Activated T-helper 2 cell treated with anti-CD3 and anti-CD28 coated beads, Interferon-gamma antibody, Interleukin-2, Interleukin-4, amounts not matched to agents 10 μg/mL and 5 μg/mL and 100 μg/mL, durations not matched to agents 14 hours and 24 hours and 36 hours (primary cell): ENCODE results near the gene MS4A12. TPM values are rescaled to one million over a fixed set of nuclear protein-coding genes. Genes with fewer than 3 reads are reported as not detected.
"Not testable (repeated sequence)": the region's sequence is repeated elsewhere in the genome, so short reads cannot be mapped to it uniquely, and the experiment has no call there.

ENCODE experiments used
- DNase-seq: peaks from one replicate; pipeline ENCODE4 v3.0.0; 2021; ENCODE audit warnings: low spot score
- H3K27ac Mint-ChIP-seq: one replicate; pipeline ENCODE4 v1.8.0; 2021; ENCODE audit warnings: mixed read lengths
- H3K27me3 Mint-ChIP-seq: one replicate; pipeline ENCODE4 v1.8.0; 2021; ENCODE audit warnings: low read depth, mixed read lengths
- H3K36me3 Mint-ChIP-seq: one replicate; pipeline ENCODE4 v1.8.0; 2021; ENCODE audit warnings: low read depth, mixed read lengths
- H3K4me1 Mint-ChIP-seq: one replicate; pipeline ENCODE4 v1.8.0; 2021; ENCODE audit warnings: low read depth, mixed read lengths
- H3K4me3 Mint-ChIP-seq: one replicate; pipeline ENCODE4 v1.8.0; 2021; ENCODE audit warnings: low read depth, mild to moderate bottlenecking, moderate library complexity, mixed read lengths
- H3K9me3 Mint-ChIP-seq: one replicate; pipeline ENCODE4 v1.8.0; 2021; ENCODE audit warnings: mixed read lengths
- intact Hi-C: fragments of 100-400 bp; cut with micrococcal nuclease; formaldehyde crosslinking; loops from one replicate; pipeline ENCODE4 v1.15.1; 2023
- total RNA-seq: library from RNA; stranded (reverse); gene quantifications from 2 replicates; pipeline ENCODE4 v1.2.3, GENCODE V29; 2022

MS4A12 gene
- total RNA-seq, 1 donor from 2014 or later, result not detected

DNA sequence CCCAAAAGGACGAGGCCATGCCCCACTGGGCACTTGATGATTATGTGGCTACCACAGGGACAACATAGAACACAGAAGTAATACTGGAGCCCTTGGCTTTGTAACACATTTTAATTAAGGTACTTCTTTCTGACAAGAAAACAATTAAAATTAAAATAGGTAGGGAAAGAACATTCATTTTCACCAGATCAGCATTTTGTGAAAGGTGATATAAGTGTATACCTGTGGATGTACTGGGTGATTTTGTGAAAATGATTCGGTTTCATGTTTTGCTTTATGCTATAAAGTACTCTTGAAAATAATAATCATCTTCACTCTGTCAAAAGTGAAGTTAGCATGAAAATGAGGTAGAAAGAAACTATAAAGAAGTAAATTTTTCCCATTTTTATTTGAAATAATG is 876 bp downstream of the MS4A12 start:
- no peaks in the 10 kb centered on the region for H3K9me3 Mint-ChIP-seq
- intact Hi-C loops, result no loop called here
- peaks cover 15% of the 10 kb centered on the region for H3K27me3 Mint-ChIP-seq
- H3K27ac Mint-ChIP-seq, result no peak overlapping the region
- no peak overlapping the region for H3K4me3 Mint-ChIP-seq
- H3K4me1 Mint-ChIP-seq, result no peaks in the 10 kb centered on the region
- H3K36me3 Mint-ChIP-seq, result no peaks in the 10 kb centered on the region
- DNase-seq, result no peak

DNA sequence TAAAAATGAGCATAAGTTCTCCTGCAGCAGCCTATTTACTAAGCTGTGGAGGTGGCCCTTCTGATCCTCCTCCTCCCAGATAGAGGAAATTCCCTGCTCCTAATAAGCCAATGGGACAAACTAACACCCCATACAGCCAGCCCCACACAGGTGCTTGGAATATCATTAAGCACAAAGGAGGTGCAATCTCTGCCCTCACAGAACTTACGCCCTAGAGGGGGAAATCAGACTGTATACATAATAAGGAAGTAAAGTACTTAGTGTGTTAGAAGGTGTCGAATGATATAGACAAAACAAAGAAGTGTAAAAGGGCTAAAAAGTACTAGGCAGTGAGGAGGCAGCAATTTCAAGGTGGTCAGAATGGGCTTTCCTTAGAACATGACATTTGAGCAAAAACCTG is 5.8 kb downstream of the MS4A12 start:
- Mint-ChIP-seq H3K4me1 (peaks cover 3% of the 10 kb centered on the region), H3K4me3 (no peak overlapping the region), H3K36me3 (no peaks in the 10 kb centered on the region), H3K9me3 (no peaks in the 10 kb centered on the region), H3K27ac (no peak overlapping the region), H3K27me3 (peaks cover 38% of the 10 kb centered on the region)
- no peak for DNase-seq
- intact Hi-C loops, result no loop called here

DNA sequence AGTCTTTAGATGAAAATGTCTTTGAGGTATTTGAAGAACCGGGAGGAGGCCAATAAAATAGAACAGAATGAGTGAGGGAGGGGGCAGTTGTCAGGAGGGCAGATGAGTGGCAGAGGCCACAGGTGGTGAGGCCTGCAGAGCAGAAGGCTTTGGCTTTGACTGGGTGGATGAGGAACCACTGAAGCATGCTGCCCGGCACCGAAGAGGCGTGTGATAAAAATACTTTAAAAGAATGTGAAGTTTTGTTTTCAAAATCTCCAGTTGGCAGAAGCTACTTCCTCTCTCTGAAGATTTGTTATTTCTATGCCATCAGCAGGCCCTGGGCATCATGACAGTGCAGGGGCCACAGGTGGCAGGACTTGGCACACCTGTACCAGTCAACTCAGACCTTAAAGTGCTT is 6.3 kb downstream of the MS4A12 start:
- Mint-ChIP-seq H3K4me1 (peaks cover 3% of the 10 kb centered on the region), H3K36me3 (no peaks in the 10 kb centered on the region), H3K27me3 (peaks cover 40% of the 10 kb centered on the region), H3K27ac (no peak overlapping the region), H3K4me3 (no peak overlapping the region), H3K9me3 (no peaks in the 10 kb centered on the region)
- intact Hi-C loops, result no loop called here
- DNase-seq, result no peak

DNA sequence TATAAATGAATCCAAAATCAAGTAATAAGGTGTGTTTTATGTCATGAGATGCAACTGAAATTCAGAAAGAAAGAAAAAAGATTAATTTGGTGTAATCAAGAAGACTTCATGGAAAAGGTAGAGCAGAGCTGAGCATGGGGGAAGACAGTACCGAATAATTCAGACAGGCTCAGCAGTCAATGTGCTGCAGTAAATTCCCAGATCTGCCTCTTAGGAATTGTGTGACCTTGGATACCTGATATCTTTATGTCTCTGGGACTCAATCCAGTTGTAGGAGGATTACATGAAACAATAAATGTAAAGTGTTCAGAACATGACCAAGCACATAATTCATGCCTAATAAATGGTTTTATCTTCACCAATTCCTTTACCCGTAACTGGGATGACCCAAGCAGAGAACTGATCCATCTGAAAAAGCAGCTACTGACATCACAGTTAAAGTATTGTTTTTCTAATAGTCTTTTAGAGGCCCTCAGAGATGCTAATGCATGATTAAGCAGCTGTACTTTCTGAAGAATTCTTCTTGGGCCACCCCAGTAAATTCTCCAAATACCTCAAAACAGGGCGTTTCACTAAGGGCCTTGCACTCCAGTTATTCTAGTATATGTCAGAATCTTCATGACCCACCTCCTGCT is 7.8 kb downstream of the MS4A12 start:
- intact Hi-C loops, result loop anchor here (10.0 kb wide), 1 partner anchor 114 kb away; no protein-coding TSS in a partner anchor
- H3K27ac Mint-ChIP-seq, result no peak overlapping the region
- no peaks in the 10 kb centered on the region for H3K9me3 Mint-ChIP-seq
- no peaks in the 10 kb centered on the region for H3K36me3 Mint-ChIP-seq
- H3K4me1 Mint-ChIP-seq, result peaks cover 14% of the 10 kb centered on the region
- no peak for DNase-seq
- peaks cover 41% of the 10 kb centered on the region for H3K27me3 Mint-ChIP-seq
- H3K4me3 Mint-ChIP-seq, result no peak overlapping the region

DNA sequence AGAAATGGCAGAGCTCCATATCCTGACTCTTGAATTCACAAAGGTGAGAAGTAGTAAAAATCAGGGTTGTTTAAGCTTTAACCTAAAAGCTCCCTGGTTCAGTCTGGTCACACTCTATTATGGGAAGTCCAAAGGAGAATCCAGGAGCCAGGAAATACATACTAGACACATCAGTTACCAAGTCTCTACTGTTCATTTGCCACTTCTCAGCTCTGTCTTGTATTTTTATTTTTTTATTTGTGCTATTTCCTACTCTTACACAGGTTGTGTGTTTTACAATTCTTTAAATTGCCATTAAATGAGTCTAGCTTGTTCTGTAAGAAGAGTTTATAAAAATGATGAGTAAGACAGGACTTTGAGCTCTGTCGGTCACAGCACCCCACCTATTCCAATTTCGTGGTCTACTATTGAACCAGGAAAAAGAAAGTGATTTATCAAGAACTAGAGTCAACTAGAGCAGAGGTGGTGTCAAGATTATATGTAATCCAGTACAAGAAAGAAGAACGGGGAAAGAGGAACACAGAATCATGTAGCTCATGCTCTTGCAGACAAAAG is 9.7 kb downstream of the MS4A12 start:
- Mint-ChIP-seq H3K4me1 (peaks cover 14% of the 10 kb centered on the region), H3K27ac (no peak overlapping the region), H3K4me3 (no peak overlapping the region), H3K9me3 (no peaks in the 10 kb centered on the region), H3K36me3 (no peaks in the 10 kb centered on the region), H3K27me3 (peaks cover 48% of the 10 kb centered on the region)
- intact Hi-C loops, result loop anchor here (10.0 kb wide), 1 partner anchor 113 kb away; no protein-coding TSS in a partner anchor
- DNase-seq, result no peak

DNA sequence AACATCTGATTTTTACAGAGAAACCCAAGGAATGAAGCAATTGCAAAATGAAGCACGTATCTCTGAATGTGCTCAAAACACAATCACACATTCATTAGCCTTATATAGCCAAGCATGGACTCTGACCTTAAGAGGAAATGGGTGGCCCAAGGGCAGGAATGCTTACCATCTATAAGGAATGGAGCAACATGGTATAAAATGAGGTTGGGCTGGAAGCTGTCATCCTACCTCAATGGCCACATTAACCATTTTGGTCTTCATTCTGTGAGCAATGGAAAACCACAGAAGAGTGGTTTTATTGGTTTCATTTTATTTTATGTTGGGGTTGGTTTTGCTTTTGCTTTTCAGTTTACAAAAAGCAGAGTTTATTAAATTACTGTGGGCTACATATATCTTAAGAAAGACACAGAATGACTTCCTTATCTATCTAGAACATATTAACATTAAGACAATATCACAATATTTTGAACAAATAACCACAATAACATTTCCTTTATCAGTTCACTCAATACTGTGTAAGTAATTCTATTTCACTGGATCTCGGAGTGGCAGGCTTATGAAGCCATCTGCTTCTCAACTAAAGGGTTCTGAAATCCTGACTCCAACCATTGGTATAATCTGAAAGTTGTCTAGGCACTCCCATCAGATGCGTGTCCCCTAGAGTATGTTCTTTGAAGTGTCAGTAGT is 11.8 kb downstream of the MS4A12 start:
- H3K36me3 Mint-ChIP-seq, result no peaks in the 10 kb centered on the region
- peaks cover 37% of the 10 kb centered on the region for H3K27me3 Mint-ChIP-seq
- no peak for DNase-seq
- peaks cover 11% of the 10 kb centered on the region for H3K4me1 Mint-ChIP-seq
- H3K4me3 Mint-ChIP-seq, result no peak overlapping the region
- H3K27ac Mint-ChIP-seq, result no peak overlapping the region
- H3K9me3 Mint-ChIP-seq, result no peaks in the 10 kb centered on the region
- intact Hi-C loops, result loop anchor here (10.0 kb wide), 1 partner anchor 110 kb away; no protein-coding TSS in a partner anchor

DNA sequence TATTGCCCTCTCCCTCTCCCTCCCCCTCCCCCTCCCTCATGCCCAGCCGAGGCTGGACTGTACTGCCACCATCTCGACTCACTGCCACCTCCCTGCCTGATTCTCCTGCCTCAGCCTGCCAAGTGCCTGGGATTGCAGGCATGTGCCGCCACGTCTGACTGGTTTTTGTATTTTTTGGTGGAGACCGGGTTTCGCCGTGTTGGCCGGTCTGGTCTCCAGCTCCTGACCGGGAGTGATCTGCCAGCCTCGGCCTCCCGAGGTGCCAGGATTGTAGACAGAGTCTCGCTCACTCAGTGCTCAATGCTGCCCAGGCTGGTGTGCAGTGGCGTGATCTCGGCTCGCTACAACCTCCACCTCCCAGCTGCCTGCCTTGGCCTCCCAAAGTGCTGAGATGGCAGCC is 17.0 kb downstream of the MS4A12 start:
- intact Hi-C loops, result loop anchor here (10.0 kb wide), 1 partner anchor 105 kb away; no protein-coding TSS in a partner anchor
- DNase-seq, H3K4me1 Mint-ChIP-seq, H3K4me3 Mint-ChIP-seq, H3K27ac Mint-ChIP-seq, H3K9me3 Mint-ChIP-seq, H3K36me3 Mint-ChIP-seq: not testable (repeated sequence)
- peaks cover 22% of the 10 kb centered on the region for H3K27me3 Mint-ChIP-seq

DNA sequence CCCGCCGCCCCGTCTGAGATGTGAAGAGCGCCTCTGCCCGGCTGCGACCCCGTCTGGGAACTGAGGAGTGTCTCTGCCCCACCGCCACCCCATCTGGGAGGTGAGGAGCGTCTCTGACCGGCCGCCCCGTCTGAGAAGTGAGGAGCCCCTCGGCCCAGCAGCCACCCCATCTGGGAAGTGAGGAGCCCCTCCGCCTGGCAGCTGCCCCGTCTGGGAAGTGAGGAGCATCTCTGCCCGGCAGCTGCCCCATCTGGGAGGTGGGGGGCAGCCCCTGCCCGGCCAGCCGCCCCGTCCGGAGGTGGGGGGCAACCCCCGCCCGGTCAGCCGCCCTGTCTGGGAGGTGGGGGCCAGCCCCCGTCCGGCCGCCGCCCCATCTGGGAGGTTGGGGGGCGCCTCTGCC is 17.6 kb downstream of the MS4A12 start:
- DNase-seq, H3K9me3 Mint-ChIP-seq, H3K36me3 Mint-ChIP-seq, H3K4me3 Mint-ChIP-seq, H3K4me1 Mint-ChIP-seq, intact Hi-C loops, H3K27ac Mint-ChIP-seq: not testable (repeated sequence)
- H3K27me3 Mint-ChIP-seq, result peaks cover 19% of the 10 kb centered on the region

DNA sequence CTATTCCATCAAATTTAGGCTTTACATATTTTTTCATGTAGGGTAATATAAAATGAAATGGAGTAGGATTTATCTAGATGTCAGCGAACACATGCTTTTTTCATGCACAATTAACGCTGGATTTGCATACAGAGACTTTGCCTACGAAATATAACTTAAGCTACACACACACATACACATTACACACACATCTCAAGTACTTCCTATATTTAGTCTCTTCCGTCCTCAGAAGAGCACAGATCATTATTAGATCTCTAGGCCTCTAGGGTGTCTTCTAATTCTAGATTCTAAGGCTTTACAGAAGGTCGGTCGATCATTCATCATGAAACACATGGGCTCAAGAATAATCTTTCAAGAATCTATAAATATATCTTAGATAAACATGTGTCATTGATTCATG is 18.8 kb downstream of the MS4A12 start:
- DNase-seq, result no peak
- H3K4me3 Mint-ChIP-seq, result no peak overlapping the region
- no peaks in the 10 kb centered on the region for H3K4me1 Mint-ChIP-seq
- no peaks in the 10 kb centered on the region for H3K9me3 Mint-ChIP-seq
- H3K27ac Mint-ChIP-seq, result no peak overlapping the region
- H3K27me3 Mint-ChIP-seq, result peaks cover 16% of the 10 kb centered on the region
- H3K36me3 Mint-ChIP-seq, result no peaks in the 10 kb centered on the region
- intact Hi-C loops, result no loop called here

DNA sequence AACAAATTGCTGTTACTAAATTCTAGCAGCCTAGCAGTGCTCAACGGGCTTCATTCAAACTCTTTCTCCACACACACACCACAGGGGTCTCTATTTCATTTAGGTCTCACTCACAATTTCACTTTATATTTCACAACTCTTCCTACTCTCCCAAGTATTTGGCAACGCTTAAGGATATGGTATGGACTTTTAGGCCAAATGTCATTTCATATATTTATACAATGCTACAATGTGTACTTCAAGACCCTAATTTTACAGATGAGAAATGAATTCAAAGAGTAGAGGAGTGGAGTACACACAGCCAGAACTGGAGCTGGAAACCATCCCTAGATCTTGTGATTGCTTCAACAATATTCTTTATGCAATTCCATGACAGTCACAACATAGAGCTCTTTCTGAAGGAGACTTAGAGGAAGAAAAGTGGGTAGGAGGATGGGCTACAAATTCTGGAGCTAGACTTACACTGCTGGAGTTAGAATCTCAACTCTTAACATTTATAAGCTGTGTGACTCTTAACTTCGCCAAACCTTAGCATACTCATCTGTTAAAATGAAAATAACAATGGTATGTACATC is 20.2 kb downstream of the MS4A12 start:
- Mint-ChIP-seq H3K4me1 (no peaks in the 10 kb centered on the region), H3K9me3 (no peaks in the 10 kb centered on the region), H3K27me3 (peaks cover 8% of the 10 kb centered on the region), H3K4me3 (no peak overlapping the region), H3K36me3 (no peaks in the 10 kb centered on the region), H3K27ac (no peak overlapping the region)
- no peak for DNase-seq
- intact Hi-C loops, result no loop called here

DNA sequence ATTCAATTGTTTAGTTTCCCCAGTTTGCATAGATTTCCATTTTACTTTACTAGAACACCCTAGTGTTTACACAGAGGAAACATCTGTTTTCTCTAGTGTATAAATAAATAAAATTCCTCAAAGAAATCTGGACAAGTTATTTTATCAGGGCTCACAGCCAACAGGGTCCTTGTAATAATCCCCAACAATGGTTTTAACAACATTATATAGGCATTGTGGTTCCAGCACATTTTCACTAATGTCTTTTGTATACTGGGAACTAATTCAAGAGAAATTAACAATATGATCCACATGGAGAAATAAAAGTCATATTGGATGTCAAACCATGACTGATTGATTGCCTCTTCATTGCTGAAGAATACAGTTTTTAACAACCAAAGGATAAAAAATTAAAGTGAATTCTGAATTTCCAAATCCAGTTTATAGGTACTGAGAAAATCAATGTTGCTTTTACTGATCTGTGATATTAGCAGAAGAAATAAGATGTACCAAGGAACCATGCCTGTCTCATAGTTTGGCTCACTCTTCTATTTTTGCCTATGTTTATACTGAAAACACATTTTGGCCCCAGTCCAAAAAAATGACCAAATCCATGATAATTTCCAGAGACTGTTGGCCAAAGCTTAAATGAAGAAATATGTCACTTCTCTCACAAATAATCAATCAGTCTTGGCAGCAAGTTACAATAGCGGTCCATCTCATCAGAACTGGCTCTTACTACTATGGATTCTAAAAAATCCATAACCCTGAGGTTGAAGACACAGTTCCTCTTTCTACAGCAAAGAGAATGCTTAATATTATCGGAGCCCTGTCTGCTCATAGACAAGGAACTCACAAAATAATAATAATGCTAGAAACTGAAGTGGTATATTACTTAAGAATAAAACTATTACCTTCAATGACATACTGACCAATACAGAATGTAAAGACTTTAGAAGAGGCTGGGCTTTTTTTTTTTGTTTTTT is 21.2 kb downstream of the MS4A12 start:
- no peaks in the 10 kb centered on the region for H3K9me3 Mint-ChIP-seq
- no peaks in the 10 kb centered on the region for H3K36me3 Mint-ChIP-seq
- DNase-seq, result no peak
- no peak overlapping the region for H3K4me3 Mint-ChIP-seq
- H3K4me1 Mint-ChIP-seq, result no peaks in the 10 kb centered on the region
- no peak overlapping the region for H3K27ac Mint-ChIP-seq
- intact Hi-C loops, result no loop called here
- peaks cover 8% of the 10 kb centered on the region for H3K27me3 Mint-ChIP-seq

DNA sequence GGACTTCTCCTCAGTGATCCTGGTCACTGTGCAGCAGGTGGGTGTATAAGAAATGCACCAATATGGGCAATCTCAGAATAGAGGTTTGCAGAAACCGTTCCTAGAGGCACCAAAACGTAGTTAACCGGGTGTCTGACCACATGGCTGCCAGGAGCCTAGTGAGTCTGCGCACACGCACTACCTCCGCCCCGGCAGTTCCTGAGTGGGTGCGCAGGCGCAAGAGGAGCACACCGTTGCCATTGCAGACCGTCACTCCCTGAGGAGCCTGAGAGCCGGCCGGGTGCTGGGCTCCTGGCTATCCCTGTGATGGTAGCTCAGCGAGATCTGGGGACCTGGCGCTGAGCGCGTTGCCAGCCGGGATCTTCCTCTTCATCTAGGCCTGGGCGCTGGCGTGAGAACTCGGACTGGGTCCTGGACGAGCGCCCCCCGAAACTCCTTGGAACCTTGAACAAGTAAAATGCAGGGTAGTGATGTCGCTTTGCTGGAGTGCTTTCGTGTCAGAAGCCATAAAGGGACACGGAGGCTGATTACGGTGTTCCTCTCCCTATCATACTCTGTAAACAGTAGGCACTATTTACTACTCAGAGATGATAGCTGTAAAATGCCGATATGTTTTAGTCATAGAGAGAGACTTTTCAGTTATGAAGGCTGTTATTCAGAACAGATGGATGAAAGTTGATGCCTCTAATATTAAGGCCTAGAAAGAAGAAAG is 22.7 kb downstream of the MS4A12 start, which contains the start of gene MS4A13:
MS4A13 (plus strand) TSS at position 249 of the 712 bp plus-strand sequence. CDS start 2,692 bp downstream, outside the sequence.
- no peaks in the 10 kb centered on the region for H3K9me3 Mint-ChIP-seq
- H3K36me3 Mint-ChIP-seq, result no peaks in the 10 kb centered on the region
- DNase-seq, result no peak
- no peaks in the 10 kb centered on the region for H3K4me1 Mint-ChIP-seq
- H3K27ac Mint-ChIP-seq, result no peak within 1 kb of the TSS
- peaks cover 9% of the 10 kb centered on the region for H3K27me3 Mint-ChIP-seq
- H3K4me3 Mint-ChIP-seq, result no peak within 1 kb of the TSS
- intact Hi-C loops, result no loop called here
